Measurements from ENCODE around the gene LCN1.

LCN1 gene

GRCh38 chr9:135488527-135488926 is 32.7 kb upstream of the LCN1 start:
- no peak for ATAC-seq
- no peak for DNase-seq

- no peak for ATAC-seq
- no peak for DNase-seq
These were observed 31.9 kb upstream of the LCN1 start for GRCh38 chr9:135489188-135489906.

- no peak for ATAC-seq
These were observed 30.9 kb upstream of the LCN1 start for GRCh38 chr9:135490166-135490870.

GRCh38 chr9:135490980-135491464 is 30.2 kb upstream of the LCN1 start:
- DNase-seq: no peak

More at GRCh38 chr9:135490166-135490870, 30.9 kb upstream of the LCN1 start:
- no peak for DNase-seq

GRCh38 chr9:135491764-135492163 is 29.5 kb upstream of the LCN1 start:
- ATAC-seq (no peak), DNase-seq (no peak)

More at GRCh38 chr9:135490980-135491464, 30.2 kb upstream of the LCN1 start:
- no peak for ATAC-seq

GRCh38 chr9:135492886-135493669 is 28.2 kb upstream of the LCN1 start:
- no peak for ATAC-seq
- no peak for DNase-seq

- ATAC-seq (no peak), DNase-seq (no peak)
These were observed 26.3 kb upstream of the LCN1 start for GRCh38 chr9:135494791-135495559.

GRCh38 chr9:135498381-135499126 is 22.7 kb upstream of the LCN1 start:
- DNase-seq: no peak
- ATAC-seq: no peak

- ATAC-seq: peak; percentile 37
- DNase-seq: peak; percentile 92
These were observed 21.7 kb upstream of the LCN1 start for GRCh38 chr9:135499326-135500070.

GRCh38 chr9:135500071-135500524 is 21.1 kb upstream of the LCN1 start:
- no peak for DNase-seq
- no peak for ATAC-seq

- peak; percentile 91 for ATAC-seq
- DNase-seq: peak; percentile 90
These were observed 20.5 kb upstream of the LCN1 start, which contains the start of gene MRPS2 for GRCh38 chr9:135500525-135501260. Gene MRPS2 (plus strand): TSS chr9:135500682. CDS start chr9:135500711, 29 bp downstream.

GRCh38 chr9:135501261-135502167 is 19.7 kb upstream of the LCN1 start:
- ATAC-seq (no peak), DNase-seq (no peak)

- DNase-seq: no peak
- ATAC-seq: no peak
These were observed 18.9 kb upstream of the LCN1 start for GRCh38 chr9:135502168-135502872.

GRCh38 chr9:135502873-135503321 is 18.3 kb upstream of the LCN1 start:
- no peak for DNase-seq
- ATAC-seq: no peak

GRCh38 chr9:135503371-135504261 is 17.6 kb upstream of the LCN1 start:
- ATAC-seq: no peak
- DNase-seq: no peak
